Effector memory CD4-positive, alpha-beta T cell (primary cell): ENCODE results near the gene CENPH.
"Not testable (repeated sequence)": the region's sequence is repeated elsewhere in the genome, so short reads cannot be mapped to it uniquely, and the experiment has no call there.

Experiments
- DNase-seq, 3 donors: peaks; one replicate each; pipeline ENCODE4 v3.0.0-alpha.2; 2020
- H3K27ac ChIP-seq: 2 replicates; pipeline ENCODE4 v1.7.0; 2013; ENCODE audit warnings: mild to moderate bottlenecking, low read length, moderate library complexity; ENCODE audit not compliant: insufficient read depth, poor library complexity, severe bottlenecking
- H3K27me3 ChIP-seq: replicated peaks from 2 replicates; pipeline ENCODE4 v1.7.0; 2013; ENCODE audit warnings: mild to moderate bottlenecking, low read length; ENCODE audit not compliant: insufficient read depth, control insufficient read depth, poor library complexity, severe bottlenecking
- H3K36me3 ChIP-seq: 2 replicates; pipeline ENCODE4 v1.7.0; 2013; ENCODE audit warnings: mild to moderate bottlenecking, low read length, moderate library complexity; ENCODE audit not compliant: control insufficient read depth, insufficient read depth
- H3K4me1 ChIP-seq: 2 replicates; pipeline ENCODE4 v1.7.0; 2013; ENCODE audit warnings: low read length, mild to moderate bottlenecking; ENCODE audit not compliant: control insufficient read depth, insufficient read depth, poor library complexity, severe bottlenecking
- H3K4me3 ChIP-seq: 2 replicates; pipeline ENCODE4 v1.7.0; 2013; ENCODE audit warnings: low read length, low read depth, mild to moderate bottlenecking; ENCODE audit not compliant: insufficient read depth, poor library complexity, severe bottlenecking
- H3K9me3 ChIP-seq: 2 replicates; pipeline ENCODE4 v1.7.0; 2013; ENCODE audit warnings: mild to moderate bottlenecking, low read length, moderate library complexity; ENCODE audit not compliant: control insufficient read depth

Gene CENPH

GRCh38 chr5:69206528-69207190 is 17.3 kb downstream of the CENPH start:
- Histone ChIP-seq H3K4me1 (no peaks in the 10 kb centered on the region), H3K27ac (no peak overlapping the region), H3K36me3 (no peaks in the 10 kb centered on the region), H3K4me3 (no peak overlapping the region), H3K9me3 (no peaks in the 10 kb centered on the region), H3K27me3 (no peaks in the 10 kb centered on the region)
- no peak for DNase-seq

- no peaks in the 10 kb centered on the region for H3K4me1 ChIP-seq
- DNase-seq, result no peak
- H3K4me3 ChIP-seq, result no peak overlapping the region
Observed at GRCh38 chr5:69209602-69210001, 20.2 kb downstream of the CENPH start.

GRCh38 chr5:69211200-69211599 is 21.8 kb downstream of the CENPH start:
- H3K27ac ChIP-seq, result no peak overlapping the region
- DNase-seq, result no peak
- H3K4me3 ChIP-seq, result no peak overlapping the region
- no peaks in the 10 kb centered on the region for H3K27me3 ChIP-seq
- no peaks in the 10 kb centered on the region for H3K36me3 ChIP-seq
- no peaks in the 10 kb centered on the region for H3K9me3 ChIP-seq
- H3K4me1 ChIP-seq, result no peaks in the 10 kb centered on the region

More at GRCh38 chr5:69209602-69210001, 20.2 kb downstream of the CENPH start:
- no peaks in the 10 kb centered on the region for H3K9me3 ChIP-seq
- H3K27ac ChIP-seq, result no peak overlapping the region
- H3K27me3 ChIP-seq, result no peaks in the 10 kb centered on the region
- H3K36me3 ChIP-seq, result no peaks in the 10 kb centered on the region

GRCh38 chr5:69212022-69212421 is 22.6 kb downstream of the CENPH start:
- no peak for DNase-seq
- Histone ChIP-seq H3K4me3 (no peak overlapping the region), H3K27ac (no peak overlapping the region), H3K36me3 (no peaks in the 10 kb centered on the region), H3K27me3 (no peaks in the 10 kb centered on the region), H3K4me1 (no peaks in the 10 kb centered on the region), H3K9me3 (no peaks in the 10 kb centered on the region)

GRCh38 chr5:69213513-69214215 is 24.3 kb downstream of the CENPH start:
- Histone ChIP-seq H3K9me3 (no peaks in the 10 kb centered on the region), H3K27me3 (no peaks in the 10 kb centered on the region), H3K36me3 (no peaks in the 10 kb centered on the region), H3K27ac (no peak overlapping the region), H3K4me1 (no peaks in the 10 kb centered on the region), H3K4me3 (no peak overlapping the region)
- DNase-seq, result no peak

- H3K36me3 ChIP-seq, result no peaks in the 10 kb centered on the region
- H3K4me1 ChIP-seq, result no peaks in the 10 kb centered on the region
- peak overlapping the region; percentile 93 for H3K4me3 ChIP-seq
- no peaks in the 10 kb centered on the region for H3K27me3 ChIP-seq
- H3K9me3 ChIP-seq, result no peaks in the 10 kb centered on the region
- H3K27ac ChIP-seq, result peak overlapping the region; percentile 85
- DNase-seq, result no peak
Observed at GRCh38 chr5:69217151-69217511, 27.7 kb downstream of the CENPH start.

GRCh38 chr5:69217548-69218526 is 28.5 kb downstream of the CENPH start:
- peak overlapping the region; percentile 93 for H3K4me3 ChIP-seq
- no peaks in the 10 kb centered on the region for H3K36me3 ChIP-seq
- no peaks in the 10 kb centered on the region for H3K9me3 ChIP-seq
- H3K27ac ChIP-seq, result peak overlapping the region; percentile 85
- H3K27me3 ChIP-seq, result no peaks in the 10 kb centered on the region
- no peaks in the 10 kb centered on the region for H3K4me1 ChIP-seq
- DNase-seq, result peak; percentile 93 to 94 (median 93)

GRCh38 chr5:69219939-69220338 is 30.6 kb downstream of the CENPH start:
- Histone ChIP-seq H3K4me1 (no peaks in the 10 kb centered on the region), H3K4me3 (no peak overlapping the region)
- DNase-seq, result no peak

GRCh38 chr5:69220371-69220770 is 31.0 kb downstream of the CENPH start:
- not testable (repeated sequence) for DNase-seq, H3K27me3 ChIP-seq, H3K36me3 ChIP-seq, H3K4me1 ChIP-seq, H3K4me3 ChIP-seq, H3K9me3 ChIP-seq, H3K27ac ChIP-seq

More at GRCh38 chr5:69219939-69220338, 30.6 kb downstream of the CENPH start:
- H3K27ac ChIP-seq, result no peak overlapping the region
- no peaks in the 10 kb centered on the region for H3K36me3 ChIP-seq
- no peaks in the 10 kb centered on the region for H3K27me3 ChIP-seq
- H3K9me3 ChIP-seq, result no peaks in the 10 kb centered on the region
